Omental fat pad (tissue), 4 donors: ENCODE measurements around the gene PRAC1. TPM values are rescaled to one million over a fixed set of nuclear protein-coding genes. Genes with fewer than 3 reads are reported as not detected.

ENCODE experiments used
- ATAC-seq: fragments of 150-250 bp; one replicate; pipeline ENCODE4 v1.9.1; 2016; ENCODE audit warnings: mild to moderate bottlenecking, moderate library complexity; ENCODE audit not compliant: low FRiP score
- DNase-seq: peaks from one replicate; pipeline ENCODE4 v3.0.0-alpha.2; 2019; ENCODE audit warnings: low spot score
- total RNA-seq, 4 donors: library from RNA; depleted of rRNA; stranded (reverse); fragments of >200 nt; gene quantifications; one replicate each; pipeline ENCODE4 v1.1.0, GENCODE V29; 2016
- TF ChIP-seq, protein P1 (sequence below), 3 donors: fragments of 450-650 bp; IDR thresholded peaks; one replicate each; pipeline ENCODE4 v1.5.1; 2016 to 2017; ENCODE audit warnings: antibody characterized with exemption in 3 of 3, mild to moderate bottlenecking in 3 of 3, moderate library complexity in 2 of 3

PRAC1 gene
- total RNA-seq, 4 donors from 2014 or later = not detected

DNA sequence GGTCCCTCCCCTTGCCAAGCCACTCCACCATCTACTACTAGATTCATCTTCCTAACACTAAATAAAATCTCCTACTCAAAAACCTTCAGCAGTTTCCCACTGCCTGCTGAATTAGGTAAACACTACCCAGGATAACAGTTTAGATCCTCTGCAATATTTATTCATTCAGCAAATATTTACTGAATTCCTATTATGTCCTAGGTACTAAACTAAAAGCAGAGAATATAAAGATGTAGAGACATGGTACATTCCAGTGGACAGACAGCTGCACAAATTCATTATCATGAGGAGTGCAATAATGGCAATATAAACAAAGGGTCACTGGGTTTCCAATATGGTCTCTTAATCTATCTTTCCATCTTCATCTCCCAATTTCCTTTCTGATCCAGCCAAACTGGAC, 37.0 kb upstream of the PRAC1 start:
- TF ChIP-seq, protein P1, sequence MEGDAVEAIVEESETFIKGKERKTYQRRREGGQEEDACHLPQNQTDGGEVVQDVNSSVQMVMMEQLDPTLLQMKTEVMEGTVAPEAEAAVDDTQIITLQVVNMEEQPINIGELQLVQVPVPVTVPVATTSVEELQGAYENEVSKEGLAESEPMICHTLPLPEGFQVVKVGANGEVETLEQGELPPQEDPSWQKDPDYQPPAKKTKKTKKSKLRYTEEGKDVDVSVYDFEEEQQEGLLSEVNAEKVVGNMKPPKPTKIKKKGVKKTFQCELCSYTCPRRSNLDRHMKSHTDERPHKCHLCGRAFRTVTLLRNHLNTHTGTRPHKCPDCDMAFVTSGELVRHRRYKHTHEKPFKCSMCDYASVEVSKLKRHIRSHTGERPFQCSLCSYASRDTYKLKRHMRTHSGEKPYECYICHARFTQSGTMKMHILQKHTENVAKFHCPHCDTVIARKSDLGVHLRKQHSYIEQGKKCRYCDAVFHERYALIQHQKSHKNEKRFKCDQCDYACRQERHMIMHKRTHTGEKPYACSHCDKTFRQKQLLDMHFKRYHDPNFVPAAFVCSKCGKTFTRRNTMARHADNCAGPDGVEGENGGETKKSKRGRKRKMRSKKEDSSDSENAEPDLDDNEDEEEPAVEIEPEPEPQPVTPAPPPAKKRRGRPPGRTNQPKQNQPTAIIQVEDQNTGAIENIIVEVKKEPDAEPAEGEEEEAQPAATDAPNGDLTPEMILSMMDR (IDR thresholded peaks at IDR 0.05) = no peak
- ATAC-seq (no peak), DNase-seq (no peak)

DNA sequence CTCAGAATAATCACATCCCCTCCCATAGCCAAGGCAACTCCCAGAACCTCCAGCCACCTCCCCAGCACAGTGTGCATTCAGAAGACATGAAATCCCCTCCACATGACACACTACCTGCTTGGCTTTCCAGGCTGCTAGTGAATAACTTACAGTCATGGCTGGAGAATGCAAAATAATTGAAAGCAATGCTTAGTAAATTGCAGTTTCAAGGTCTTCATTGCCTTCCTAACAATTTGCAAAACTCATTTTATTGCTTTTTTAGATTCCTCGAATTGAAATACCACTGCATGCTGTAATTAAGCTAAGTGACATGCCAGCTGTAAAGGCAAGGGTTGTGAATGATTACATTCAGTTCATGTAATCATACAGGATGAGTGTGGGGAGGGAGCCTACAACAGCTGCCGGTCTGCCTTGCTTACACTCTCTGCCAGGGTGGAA, 35.2 kb upstream of the PRAC1 start:
- DNase-seq = no peak
- TF ChIP-seq, protein P1 (IDR thresholded peaks at IDR 0.05) = no peak
- no peak for ATAC-seq

DNA sequence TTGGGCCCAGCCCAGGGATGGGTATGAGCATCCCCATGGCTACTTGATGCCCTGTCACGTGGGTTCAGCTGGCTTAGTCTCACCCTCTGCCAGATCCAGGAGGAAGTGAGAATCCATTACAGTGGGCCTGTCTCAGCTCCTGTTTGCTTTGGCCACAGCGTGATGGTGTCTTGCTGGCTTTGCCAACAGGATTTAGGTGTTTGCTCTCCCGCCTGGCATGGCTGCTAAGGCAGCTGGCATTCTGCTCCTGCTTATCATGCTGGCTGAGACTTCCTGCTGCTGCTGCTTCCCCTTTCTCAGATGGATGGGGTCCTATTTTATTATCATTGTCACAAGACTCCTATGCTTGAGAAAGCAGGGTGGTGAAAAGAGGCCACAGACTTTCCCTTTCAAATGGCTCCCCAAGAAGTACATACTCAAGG, 34.5 kb upstream of the PRAC1 start:
- no peak for DNase-seq
- TF ChIP-seq, protein P1 (IDR thresholded peaks at IDR 0.05) = no peak
- ATAC-seq = no peak

DNA sequence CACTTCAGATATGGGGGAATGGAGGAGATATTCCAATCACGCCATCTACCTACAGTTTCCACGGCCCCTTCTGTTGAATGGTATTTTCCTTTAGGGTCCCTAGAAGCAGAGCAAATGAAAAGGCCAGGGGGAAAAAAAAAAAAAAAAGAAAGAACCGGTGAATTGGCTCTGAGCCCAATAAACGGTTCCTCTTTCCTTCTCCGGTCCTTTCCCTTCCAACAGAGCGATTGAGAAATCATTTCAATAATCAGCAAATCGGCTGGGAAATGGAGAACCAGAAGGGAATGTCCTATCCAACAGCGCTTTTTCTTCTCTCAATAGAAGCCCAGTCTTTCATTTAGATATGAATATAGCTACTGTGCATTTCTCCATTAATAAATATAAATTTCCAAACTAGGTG, 33.0 kb upstream of the PRAC1 start:
- no peak for DNase-seq
- ATAC-seq = no peak
- TF ChIP-seq, protein P1 (IDR thresholded peaks at IDR 0.05) = no peak

DNA sequence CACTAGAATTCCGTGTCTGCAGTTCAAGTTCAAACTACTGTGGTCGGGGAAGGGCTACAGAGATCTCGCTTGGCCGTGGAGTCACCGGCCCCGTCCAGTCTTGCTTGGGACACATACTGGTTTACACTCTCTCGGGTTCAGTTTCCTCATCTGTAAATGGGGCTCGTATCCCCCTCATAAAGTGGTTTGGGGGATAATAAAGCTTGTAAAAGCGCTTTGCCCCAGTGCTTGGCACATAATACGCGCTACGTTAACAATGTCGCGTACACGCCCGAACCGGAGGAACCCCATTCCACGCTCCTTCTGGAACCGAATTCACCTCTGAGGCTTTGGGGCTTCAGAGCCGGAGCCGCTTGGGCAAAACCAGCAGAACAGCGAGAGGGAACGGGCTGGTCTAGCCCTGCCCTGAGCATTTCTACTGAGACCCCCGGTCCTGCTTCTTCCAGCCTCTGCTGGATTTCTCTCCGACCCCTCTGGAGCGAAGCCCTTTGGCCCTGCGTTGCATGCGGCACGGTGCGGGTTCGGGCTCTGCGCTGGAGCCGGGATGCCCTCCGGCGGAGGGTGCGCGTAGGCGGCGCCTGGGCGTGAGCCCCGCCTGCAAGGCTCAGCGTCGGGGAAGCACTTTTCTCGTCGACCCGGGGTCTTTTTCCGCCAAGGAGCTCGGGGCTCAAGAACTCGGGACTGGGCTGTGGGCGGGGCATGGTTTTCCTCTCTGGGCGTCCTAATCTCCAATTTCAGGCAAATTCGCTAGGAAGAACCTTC, 32.4 kb upstream of the PRAC1 start:
- no peak for DNase-seq
- no peak for ATAC-seq
- TF ChIP-seq, protein P1 (IDR thresholded peaks at IDR 0.05) = no peak

DNA sequence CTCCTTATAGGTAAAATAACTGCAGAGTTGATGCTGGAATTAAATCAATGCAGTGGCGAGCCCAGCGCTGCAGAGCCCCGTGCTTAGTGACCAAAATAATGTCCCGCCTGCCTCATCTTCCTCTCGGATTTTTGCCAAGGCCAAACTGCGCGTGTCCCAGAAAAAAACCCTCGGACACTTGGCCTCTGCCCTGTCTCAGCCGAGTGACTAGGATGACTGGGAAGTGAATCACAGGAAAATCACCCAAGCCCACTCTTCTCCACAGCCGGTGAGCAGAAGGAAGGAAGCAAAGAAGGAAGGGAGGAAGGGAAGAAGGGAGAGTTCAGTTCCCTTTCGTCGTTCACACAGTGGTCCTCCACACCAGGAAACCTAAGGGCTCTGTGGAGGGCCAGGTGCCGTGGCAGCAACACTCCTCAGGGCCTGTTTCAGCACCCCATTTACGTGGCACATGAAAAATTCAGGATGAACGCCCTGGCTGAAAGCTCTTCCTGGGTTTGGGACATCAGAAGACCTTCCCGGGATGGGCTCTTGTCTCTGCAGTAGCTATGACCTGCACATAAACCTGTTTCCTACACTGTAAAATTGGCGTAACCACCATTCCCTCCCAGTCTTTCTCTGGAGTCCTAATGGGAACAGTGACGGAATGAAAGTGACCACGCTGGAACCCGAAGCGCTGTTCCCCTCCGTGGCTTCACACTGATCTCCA, 31.6 kb upstream of the PRAC1 start:
- DNase-seq = no peak
- no peak for ATAC-seq
- TF ChIP-seq, protein P1 (IDR thresholded peaks at IDR 0.05) = no peak
